Measurements from ENCODE around the gene GPS2. TPM values are rescaled to one million over a fixed set of nuclear protein-coding genes. Genes with fewer than 3 reads are reported as not detected.

Gene GPS2
- total RNA-seq, 4 donors from 2014 or later: 52.7 to 89.2 (median 75.6) TPM

DNA sequence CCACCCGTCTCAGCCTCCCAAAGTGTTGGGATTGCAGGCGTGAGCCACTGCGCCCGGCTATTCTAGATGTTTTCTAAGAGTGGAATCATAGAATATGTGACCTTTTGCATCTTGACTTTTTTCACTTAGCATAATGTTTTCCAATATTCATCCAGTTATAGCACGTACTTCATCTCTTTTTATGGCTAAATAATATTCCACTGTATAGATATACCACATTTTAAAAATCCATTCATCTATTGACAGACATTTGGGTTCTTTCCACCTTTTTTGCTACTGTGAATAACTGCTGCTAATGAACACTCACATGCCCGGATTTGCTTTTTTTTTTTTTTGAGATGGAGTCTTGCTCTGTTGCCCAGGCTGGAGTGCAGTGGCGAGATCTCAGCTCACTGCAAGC lies 11.0 kb downstream of the GPS2 start:
- TF ChIP-seq, protein P1, sequence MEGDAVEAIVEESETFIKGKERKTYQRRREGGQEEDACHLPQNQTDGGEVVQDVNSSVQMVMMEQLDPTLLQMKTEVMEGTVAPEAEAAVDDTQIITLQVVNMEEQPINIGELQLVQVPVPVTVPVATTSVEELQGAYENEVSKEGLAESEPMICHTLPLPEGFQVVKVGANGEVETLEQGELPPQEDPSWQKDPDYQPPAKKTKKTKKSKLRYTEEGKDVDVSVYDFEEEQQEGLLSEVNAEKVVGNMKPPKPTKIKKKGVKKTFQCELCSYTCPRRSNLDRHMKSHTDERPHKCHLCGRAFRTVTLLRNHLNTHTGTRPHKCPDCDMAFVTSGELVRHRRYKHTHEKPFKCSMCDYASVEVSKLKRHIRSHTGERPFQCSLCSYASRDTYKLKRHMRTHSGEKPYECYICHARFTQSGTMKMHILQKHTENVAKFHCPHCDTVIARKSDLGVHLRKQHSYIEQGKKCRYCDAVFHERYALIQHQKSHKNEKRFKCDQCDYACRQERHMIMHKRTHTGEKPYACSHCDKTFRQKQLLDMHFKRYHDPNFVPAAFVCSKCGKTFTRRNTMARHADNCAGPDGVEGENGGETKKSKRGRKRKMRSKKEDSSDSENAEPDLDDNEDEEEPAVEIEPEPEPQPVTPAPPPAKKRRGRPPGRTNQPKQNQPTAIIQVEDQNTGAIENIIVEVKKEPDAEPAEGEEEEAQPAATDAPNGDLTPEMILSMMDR (IDR thresholded peaks at IDR 0.05; ENCODE audit: low read depth): no peak

DNA sequence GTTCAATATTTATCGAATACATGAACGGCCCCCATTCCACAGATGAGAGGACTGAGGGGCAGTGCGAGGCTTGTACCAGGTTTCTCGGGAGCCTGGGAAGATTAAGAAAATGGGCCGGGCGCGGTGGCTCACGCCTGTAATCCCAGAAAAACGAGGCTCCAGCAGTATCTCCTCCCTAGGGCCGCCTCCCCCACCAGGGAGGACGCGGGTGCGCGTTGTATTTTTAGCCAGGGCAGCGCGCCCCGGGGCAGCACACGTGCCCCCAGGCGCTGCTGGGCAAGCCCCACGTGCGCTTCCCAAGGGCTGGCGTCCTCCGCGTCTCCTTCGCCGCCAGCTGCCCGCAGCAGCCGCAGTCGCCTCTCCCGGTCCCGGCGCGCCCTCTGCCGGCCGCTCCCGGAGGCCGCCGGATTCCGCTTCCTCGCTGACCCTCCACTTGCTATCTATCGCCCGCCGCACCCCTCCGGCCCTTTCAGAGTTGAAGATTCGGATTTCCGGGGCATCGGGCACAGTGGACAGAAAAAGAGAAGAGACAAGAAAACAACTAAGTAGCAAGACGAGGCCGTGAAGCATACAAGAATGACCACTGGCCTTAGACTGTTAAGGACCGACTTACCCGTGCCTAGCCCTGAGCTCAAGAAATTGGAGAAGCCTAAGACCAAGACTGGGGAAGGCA lies 18.8 kb downstream of the GPS2 start:
- TF ChIP-seq, protein P1 (IDR thresholded peaks at IDR 0.05; ENCODE audit: low read depth): no peak

DNA sequence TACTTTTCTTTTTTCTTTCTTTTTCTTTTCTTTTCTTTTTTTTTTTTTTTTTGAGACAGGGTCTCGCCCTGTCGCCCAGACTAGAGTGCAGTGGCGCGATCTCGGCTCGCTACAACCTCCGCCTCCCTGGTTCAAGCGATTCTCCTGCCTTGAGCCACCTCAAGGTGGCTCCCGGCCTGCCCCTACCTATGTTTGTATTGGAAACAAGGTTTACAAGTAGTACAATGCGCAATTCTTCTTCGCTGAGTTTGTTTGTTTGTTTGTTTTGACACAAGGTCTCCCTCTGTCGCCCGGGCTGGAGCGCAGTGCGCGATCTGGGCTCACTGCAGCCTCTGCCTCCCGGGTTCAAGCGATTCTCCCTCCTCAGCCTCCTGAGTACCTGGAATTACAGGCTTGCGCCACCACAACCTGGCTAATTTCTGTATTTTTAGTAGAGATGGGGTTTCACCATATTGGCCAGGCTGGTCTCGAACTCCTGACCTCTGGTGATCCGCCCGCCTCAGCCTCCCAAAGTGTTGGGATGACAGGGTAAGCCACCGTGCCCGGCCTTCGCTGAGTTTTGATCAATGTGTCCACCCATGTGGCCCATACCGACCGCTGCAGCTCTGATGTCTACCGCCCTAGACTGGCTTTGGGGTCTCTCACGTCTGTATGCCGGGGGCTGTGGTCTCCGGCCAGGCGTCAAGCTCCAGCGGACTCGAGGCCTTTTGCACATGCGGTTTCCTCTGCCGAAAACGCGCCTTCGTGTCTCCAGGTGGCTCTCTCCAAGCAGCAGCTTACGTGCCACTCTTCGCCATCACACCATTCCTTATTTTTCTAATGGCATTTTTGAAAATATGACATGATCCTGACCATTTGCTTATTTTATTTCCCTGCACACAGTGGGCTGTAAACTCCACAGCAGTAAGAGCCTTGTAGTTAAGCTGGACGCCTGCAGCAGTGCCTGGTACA lies 19.7 kb downstream of the GPS2 start:
- TF ChIP-seq, protein P1 (IDR thresholded peaks at IDR 0.05; ENCODE audit: low read depth): no peak

DNA sequence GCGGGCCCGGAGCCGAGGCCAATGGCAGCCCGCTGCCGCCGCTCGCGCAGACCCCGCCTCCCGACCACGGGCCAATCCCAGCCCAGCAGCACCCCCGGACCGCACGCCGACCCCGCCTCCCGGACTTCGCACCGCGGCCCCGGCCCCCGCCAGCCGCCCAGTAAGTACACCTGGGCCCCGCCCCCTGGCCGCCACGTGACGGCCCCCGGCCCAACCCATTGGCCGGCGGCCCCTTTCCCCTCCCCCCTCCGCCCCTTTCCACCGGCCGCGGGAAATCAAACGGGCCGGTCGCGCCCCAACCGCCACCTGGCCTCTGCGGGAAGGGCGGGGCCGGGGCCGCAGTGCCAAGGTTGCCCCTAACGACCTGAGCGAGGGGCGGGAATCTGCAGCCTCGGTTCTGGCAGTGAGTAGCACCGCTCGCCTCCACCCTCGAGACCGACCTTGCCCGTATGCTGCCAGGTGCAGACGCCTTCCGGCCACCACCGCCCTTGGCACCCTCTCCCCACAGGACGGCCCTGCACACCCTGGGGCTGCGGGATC lies 20.5 kb downstream of the GPS2 start, which contains the start of gene YBX2:
TSS of gene YBX2 (minus strand) at position 26 of the 540 bp plus-strand sequence. CDS start 139 bp downstream, outside the sequence.
- TF ChIP-seq, protein P1 (IDR thresholded peaks at IDR 0.05; ENCODE audit: low read depth): no peak

DNA sequence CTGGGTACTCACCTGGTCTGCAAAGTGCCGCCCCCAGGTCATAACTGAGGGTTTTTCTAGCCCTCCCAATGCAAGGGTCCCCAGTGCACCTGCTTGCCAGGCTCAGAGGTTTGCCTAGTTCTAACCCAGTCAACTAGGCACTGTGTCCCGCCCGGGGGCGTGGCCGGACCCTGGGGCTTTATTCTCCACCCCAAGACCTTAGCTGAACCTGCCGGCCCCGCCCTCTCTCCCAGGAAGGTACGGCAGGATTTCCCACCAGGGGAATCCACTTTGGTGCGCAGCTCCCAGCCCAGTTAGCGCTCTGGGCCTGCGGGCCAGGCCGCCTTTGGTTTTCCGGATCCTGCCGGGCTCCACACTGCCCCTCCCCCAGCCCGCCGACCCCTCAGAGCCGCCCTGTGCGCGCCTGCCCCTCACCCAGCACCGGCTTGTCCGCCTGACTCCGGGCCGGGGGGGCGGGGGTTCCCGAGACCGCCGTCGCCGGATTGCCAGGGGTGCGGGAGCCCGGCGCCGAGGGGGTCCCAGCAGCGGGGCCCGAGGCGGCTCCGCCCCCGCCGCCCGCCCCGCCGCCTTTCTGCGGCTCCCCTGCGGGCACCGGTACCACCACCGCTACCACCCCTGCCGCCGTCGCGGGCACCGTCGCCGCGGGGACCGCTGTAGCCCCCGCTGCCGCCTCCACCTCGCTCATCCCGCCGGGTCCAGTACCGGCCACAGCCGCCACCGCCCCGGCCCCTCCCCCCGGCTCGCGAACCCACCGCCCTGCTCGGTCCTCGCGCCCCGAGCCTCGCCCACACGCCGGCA lies 21.1 kb downstream of the GPS2 start:
- TF ChIP-seq, protein P1 (IDR thresholded peaks at IDR 0.05; ENCODE audit: low read depth): no peak

DNA sequence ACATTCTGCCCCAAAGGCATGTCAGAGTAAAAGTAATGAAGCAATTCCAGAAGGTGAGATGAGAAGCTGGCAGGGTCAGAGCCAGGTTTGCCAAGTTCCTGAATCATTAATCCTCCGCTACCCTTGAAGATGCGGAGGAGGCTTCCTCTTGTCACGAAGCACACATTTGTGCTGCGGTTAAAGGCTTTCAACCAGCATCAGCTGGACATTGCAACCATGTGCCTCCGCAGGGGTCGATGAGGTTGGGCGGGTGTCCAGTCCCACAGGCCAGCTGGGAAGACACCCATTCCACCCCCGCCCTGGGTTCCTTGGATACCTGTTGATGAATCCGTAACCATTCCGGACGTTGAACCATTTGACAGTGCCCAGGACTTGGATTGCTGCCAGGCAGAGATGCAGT lies 22.0 kb downstream of the GPS2 start:
- TF ChIP-seq, protein P1 (IDR thresholded peaks at IDR 0.05; ENCODE audit: low read depth): no peak
